Dendritic cell treated with granulocyte-macrophage colony-stimulating factor and Interleukin-4, amounts not matched to agents 40 ng/mL and 50 ng/mL, for 4 days (primary cell): ENCODE measurements around the gene RYR3.

Experiments used
- H3K27ac Mint-ChIP-seq: one replicate; pipeline ENCODE4 v1.8.0; 2022; ENCODE audit warnings: mild to moderate bottlenecking, mixed read lengths
- H3K27me3 Mint-ChIP-seq: one replicate; pipeline ENCODE4 v1.8.0; 2022; ENCODE audit warnings: mild to moderate bottlenecking, mixed read lengths
- H3K36me3 Mint-ChIP-seq: one replicate; pipeline ENCODE4 v1.8.0; 2022; ENCODE audit warnings: low read depth, mixed read lengths
- H3K4me1 Mint-ChIP-seq: one replicate; pipeline ENCODE4 v1.8.0; 2022; ENCODE audit warnings: low read depth, mixed read lengths
- H3K4me3 Mint-ChIP-seq: one replicate; pipeline ENCODE4 v1.8.0; 2022; ENCODE audit warnings: mild to moderate bottlenecking, moderate library complexity, mixed read lengths
- H3K9me3 Mint-ChIP-seq: one replicate; pipeline ENCODE4 v1.8.0; 2022; ENCODE audit warnings: mixed read lengths
- intact Hi-C: fragments of 100-400 bp; cut with micrococcal nuclease; formaldehyde crosslinking; loops from one replicate; pipeline ENCODE4 v1.15.0; 2022

Gene RYR3

GRCh38 chr15:33343275-33343674 is 32.5 kb downstream of the RYR3 start:
- H3K27ac Mint-ChIP-seq: no peak overlapping the region
- intact Hi-C loops: no loop called here
- no peaks in the 10 kb centered on the region for H3K36me3 Mint-ChIP-seq
- H3K9me3 Mint-ChIP-seq: no peaks in the 10 kb centered on the region
- no peaks in the 10 kb centered on the region for H3K27me3 Mint-ChIP-seq
- H3K4me1 Mint-ChIP-seq: no peaks in the 10 kb centered on the region
- H3K4me3 Mint-ChIP-seq: no peak overlapping the region

DNA sequence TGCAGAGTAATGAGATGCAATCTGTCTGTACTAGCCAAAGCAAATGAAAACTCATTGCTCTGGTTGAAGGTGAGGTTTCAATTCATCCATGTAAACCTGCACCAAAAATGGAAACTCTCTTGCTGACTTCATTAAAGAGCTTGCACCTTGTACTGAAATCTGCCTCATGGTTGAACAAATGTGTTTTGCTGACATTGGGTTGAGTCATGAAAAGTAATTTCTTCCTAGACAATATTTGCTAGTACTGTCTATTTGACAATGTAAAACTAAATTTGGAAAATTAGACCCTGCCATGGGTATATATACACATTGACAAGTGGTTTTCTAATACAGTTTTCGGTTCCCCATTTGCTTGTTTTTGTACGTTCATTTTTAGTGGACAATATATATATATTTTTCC is 33.3 kb downstream of the RYR3 start:
- Mint-ChIP-seq H3K9me3 (no peaks in the 10 kb centered on the region), H3K27me3 (no peaks in the 10 kb centered on the region), H3K36me3 (no peaks in the 10 kb centered on the region), H3K27ac (no peak overlapping the region), H3K4me3 (no peak overlapping the region), H3K4me1 (no peaks in the 10 kb centered on the region)
- intact Hi-C loops: no loop called here

DNA sequence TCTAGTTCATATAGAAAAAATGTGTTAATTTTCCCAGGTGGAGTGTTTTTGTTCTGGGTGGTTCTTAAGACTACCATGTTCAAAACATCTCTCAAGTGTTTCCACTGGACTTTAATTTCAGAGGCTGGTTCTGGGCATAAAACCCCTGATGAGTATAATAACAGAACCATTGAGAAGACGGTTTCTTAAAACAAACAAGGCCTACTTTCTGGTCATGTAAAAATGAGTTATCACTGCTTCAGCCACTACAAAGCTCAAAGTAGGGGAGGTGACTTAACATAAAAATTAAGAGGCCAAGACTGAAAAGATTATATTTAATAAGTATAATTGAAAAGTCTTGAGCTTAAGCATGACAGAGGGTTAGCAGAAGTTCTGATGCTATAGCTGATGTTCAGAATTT is 33.8 kb downstream of the RYR3 start:
- H3K27ac Mint-ChIP-seq: no peak overlapping the region
- intact Hi-C loops: no loop called here
- H3K9me3 Mint-ChIP-seq: no peaks in the 10 kb centered on the region
- no peaks in the 10 kb centered on the region for H3K36me3 Mint-ChIP-seq
- H3K4me1 Mint-ChIP-seq: no peaks in the 10 kb centered on the region
- no peak overlapping the region for H3K4me3 Mint-ChIP-seq
- H3K27me3 Mint-ChIP-seq: no peaks in the 10 kb centered on the region

GRCh38 chr15:33354411-33354810 is 43.6 kb downstream of the RYR3 start:
- intact Hi-C loops: no loop called here
- Mint-ChIP-seq H3K4me3 (no peak overlapping the region), H3K4me1 (no peaks in the 10 kb centered on the region), H3K9me3 (no peaks in the 10 kb centered on the region), H3K27me3 (peaks cover 12% of the 10 kb centered on the region), H3K27ac (no peak overlapping the region), H3K36me3 (no peaks in the 10 kb centered on the region)

- H3K27me3 Mint-ChIP-seq: peaks cover 10% of the 10 kb centered on the region
- intact Hi-C loops: no loop called here
- H3K4me1 Mint-ChIP-seq: no peaks in the 10 kb centered on the region
- no peak overlapping the region for H3K27ac Mint-ChIP-seq
- H3K9me3 Mint-ChIP-seq: no peaks in the 10 kb centered on the region
- H3K36me3 Mint-ChIP-seq: no peaks in the 10 kb centered on the region
- H3K4me3 Mint-ChIP-seq: no peak overlapping the region
These were observed 47.1 kb downstream of the RYR3 start for GRCh38 chr15:33357845-33358244.

DNA sequence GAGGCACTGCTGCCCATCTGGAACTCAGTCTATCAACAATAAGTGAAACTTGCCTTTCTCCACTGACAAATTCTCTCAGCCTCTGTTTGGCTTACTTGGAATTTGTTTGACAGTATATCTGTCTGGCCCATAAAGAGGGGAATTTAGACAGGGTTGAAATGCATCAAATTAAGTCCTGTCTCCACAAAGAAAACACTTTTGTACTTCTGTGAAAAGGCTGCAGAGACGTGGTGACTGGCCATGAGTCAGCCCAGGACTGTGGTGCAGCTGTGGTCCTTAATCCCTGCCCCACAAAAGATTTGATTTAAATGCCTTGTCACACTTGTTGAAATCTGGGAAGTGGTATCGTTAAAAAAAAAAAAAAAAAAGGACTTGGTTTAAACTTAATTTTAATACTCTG is 47.5 kb downstream of the RYR3 start:
- no peak overlapping the region for H3K27ac Mint-ChIP-seq
- H3K4me3 Mint-ChIP-seq: no peak overlapping the region
- peaks cover 8% of the 10 kb centered on the region for H3K27me3 Mint-ChIP-seq
- H3K4me1 Mint-ChIP-seq: no peaks in the 10 kb centered on the region
- intact Hi-C loops: no loop called here
- no peaks in the 10 kb centered on the region for H3K9me3 Mint-ChIP-seq
- H3K36me3 Mint-ChIP-seq: no peaks in the 10 kb centered on the region

DNA sequence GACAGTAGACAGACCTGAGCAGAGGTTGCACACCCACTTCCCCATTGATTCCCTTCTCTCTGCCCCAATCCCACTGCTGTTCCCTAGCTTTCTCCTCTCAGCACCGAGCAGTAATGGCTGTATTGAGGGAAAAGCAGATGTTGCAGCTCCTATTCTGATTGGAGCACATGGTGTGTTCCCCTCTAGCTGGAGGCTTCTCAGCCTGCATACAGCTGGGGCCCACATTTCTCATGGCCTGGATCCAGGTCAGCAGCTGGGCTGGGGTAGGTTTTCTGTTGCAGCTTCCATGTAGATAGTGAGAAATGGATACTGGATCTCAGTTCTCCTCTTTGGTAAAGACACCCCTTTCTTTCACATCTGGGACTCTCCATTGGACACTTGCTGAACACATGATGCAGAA is 50.1 kb downstream of the RYR3 start:
- Mint-ChIP-seq H3K4me1 (no peaks in the 10 kb centered on the region), H3K9me3 (no peaks in the 10 kb centered on the region), H3K36me3 (no peaks in the 10 kb centered on the region), H3K27me3 (peaks cover 9% of the 10 kb centered on the region), H3K27ac (no peak overlapping the region), H3K4me3 (no peak overlapping the region)
- intact Hi-C loops: no loop called here

GRCh38 chr15:33369941-33370622 is 59.3 kb downstream of the RYR3 start:
- Mint-ChIP-seq H3K9me3 (no peaks in the 10 kb centered on the region), H3K27me3 (peaks cover 18% of the 10 kb centered on the region), H3K36me3 (no peaks in the 10 kb centered on the region), H3K4me3 (no peak overlapping the region), H3K27ac (no peak overlapping the region), H3K4me1 (peaks cover 9% of the 10 kb centered on the region)
- intact Hi-C loops: no loop called here

- Mint-ChIP-seq H3K9me3 (no peaks in the 10 kb centered on the region), H3K4me1 (peaks cover 15% of the 10 kb centered on the region), H3K36me3 (no peaks in the 10 kb centered on the region), H3K27ac (no peak overlapping the region), H3K27me3 (peaks cover 16% of the 10 kb centered on the region), H3K4me3 (no peak overlapping the region)
- intact Hi-C loops: no loop called here
These were observed 59.9 kb downstream of the RYR3 start for GRCh38 chr15:33370623-33371020.

- Mint-ChIP-seq H3K27ac (no peak overlapping the region), H3K4me1 (peaks cover 20% of the 10 kb centered on the region), H3K27me3 (peaks cover 16% of the 10 kb centered on the region), H3K4me3 (no peak overlapping the region), H3K9me3 (no peaks in the 10 kb centered on the region), H3K36me3 (no peaks in the 10 kb centered on the region)
- intact Hi-C loops: no loop called here
These were observed 60.4 kb downstream of the RYR3 start for GRCh38 chr15:33371159-33371558.

GRCh38 chr15:33374226-33374914 is 63.6 kb downstream of the RYR3 start:
- no peaks in the 10 kb centered on the region for H3K9me3 Mint-ChIP-seq
- no peak overlapping the region for H3K4me3 Mint-ChIP-seq
- H3K4me1 Mint-ChIP-seq: peaks cover 37% of the 10 kb centered on the region
- H3K27ac Mint-ChIP-seq: peak overlapping the region; percentile 63
- peaks cover 4% of the 10 kb centered on the region for H3K27me3 Mint-ChIP-seq
- intact Hi-C loops: no loop called here
- H3K36me3 Mint-ChIP-seq: no peaks in the 10 kb centered on the region

- intact Hi-C loops: no loop called here
These were observed 64.5 kb downstream of the RYR3 start for GRCh38 chr15:33375236-33375635.

DNA sequence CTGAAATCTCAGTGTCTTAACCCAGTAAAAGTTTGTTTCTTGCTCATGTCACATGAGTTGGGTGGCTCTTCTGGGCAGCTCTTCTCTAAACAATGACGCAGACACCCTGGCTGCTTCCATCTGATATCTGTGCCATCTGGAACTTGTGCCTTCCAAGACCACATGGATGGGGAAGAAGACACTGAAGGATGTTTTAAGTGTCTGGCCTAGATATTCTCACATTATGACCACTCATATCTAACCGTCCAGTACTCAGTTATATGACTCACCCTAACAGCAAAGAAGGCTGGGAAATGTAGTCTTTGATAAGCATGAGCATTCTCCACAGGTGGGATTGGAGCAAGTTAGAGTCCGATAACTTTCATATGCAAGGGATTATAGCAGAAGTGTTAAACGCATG is 66.4 kb downstream of the RYR3 start:
- no peaks in the 10 kb centered on the region for H3K36me3 Mint-ChIP-seq
- H3K4me3 Mint-ChIP-seq: no peak overlapping the region
- H3K27me3 Mint-ChIP-seq: peaks cover 2% of the 10 kb centered on the region
- no peak overlapping the region for H3K27ac Mint-ChIP-seq
- peaks cover 55% of the 10 kb centered on the region for H3K4me1 Mint-ChIP-seq
- intact Hi-C loops: no loop called here
- no peaks in the 10 kb centered on the region for H3K9me3 Mint-ChIP-seq

More at GRCh38 chr15:33375236-33375635, 64.5 kb downstream of the RYR3 start:
- no peaks in the 10 kb centered on the region for H3K36me3 Mint-ChIP-seq
- peak overlapping the region; percentile 53 for H3K27ac Mint-ChIP-seq
- no peak overlapping the region for H3K4me3 Mint-ChIP-seq
- peaks cover 4% of the 10 kb centered on the region for H3K27me3 Mint-ChIP-seq
- peaks cover 43% of the 10 kb centered on the region for H3K4me1 Mint-ChIP-seq
- no peaks in the 10 kb centered on the region for H3K9me3 Mint-ChIP-seq

DNA sequence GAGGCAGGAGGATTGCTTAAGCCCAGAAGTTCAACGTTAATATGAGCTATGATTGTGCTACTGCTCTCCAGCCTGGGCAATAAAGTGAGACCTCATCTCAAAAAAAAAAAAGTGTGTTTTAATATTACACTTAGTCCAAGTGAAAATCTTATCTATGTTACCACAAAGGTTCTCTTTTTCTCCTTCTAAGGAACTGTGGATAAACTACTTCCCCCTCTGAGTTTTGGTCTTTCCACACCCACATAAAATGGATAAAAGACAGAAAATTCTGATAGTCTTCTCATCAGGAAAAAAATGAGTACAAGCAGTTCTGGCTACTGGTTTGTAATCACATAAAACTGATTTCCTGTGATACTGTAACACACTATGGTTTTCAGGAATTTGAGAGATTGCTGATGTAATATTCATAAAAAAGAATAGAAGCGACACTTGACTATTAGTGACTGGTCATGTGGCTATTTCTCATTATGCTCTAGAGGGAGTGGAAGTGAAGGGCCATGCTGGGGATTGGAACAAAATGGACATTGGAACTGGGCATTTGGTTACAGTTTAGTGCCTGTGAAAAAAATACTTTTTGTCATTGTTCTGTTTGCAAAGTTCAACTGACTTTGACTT is 68.2 kb downstream of the RYR3 start:
- peak overlapping the region; percentile 60 for H3K27ac Mint-ChIP-seq
- H3K4me1 Mint-ChIP-seq: peaks cover 54% of the 10 kb centered on the region
- H3K4me3 Mint-ChIP-seq: no peak overlapping the region
- no peaks in the 10 kb centered on the region for H3K9me3 Mint-ChIP-seq
- H3K27me3 Mint-ChIP-seq: peaks cover 2% of the 10 kb centered on the region
- no peaks in the 10 kb centered on the region for H3K36me3 Mint-ChIP-seq
- intact Hi-C loops: no loop called here
